Natural killer cell (primary cell): ENCODE measurements around the gene FMNL3. TPM values are rescaled to one million over a fixed set of nuclear protein-coding genes. Genes with fewer than 3 reads are reported as not detected.

Source experiments
- ATAC-seq, 3 donors: fragments of 150-1000 bp in 2 of 3; fragments of 200-7000 bp in 1 of 3; cut with Tn5 transposase; 1 replicate in 1 of 3; 2 replicates in 2 of 3; pipeline ENCODE4 v1.10.0; 2021; ENCODE audit warnings: mild to moderate bottlenecking in 2 of 3, moderate library complexity in 2 of 3
- DNase-seq, 2 donors: peaks; one replicate each; pipeline versions ENCODE4 v3.0.0 to v3.0.0-alpha.2; 2013 to 2021; ENCODE audit warnings: mixed read lengths in 1 of 2
- H3K27ac ChIP-seq: one replicate; pipeline ENCODE4 v1.5.1; 2013; ENCODE audit warnings: mild to moderate bottlenecking, low read length
- H3K27me3 ChIP-seq: one replicate; pipeline ENCODE4 v1.6.1; 2013; ENCODE audit warnings: low read length; ENCODE audit not compliant: control insufficient read depth, insufficient read depth
- H3K36me3 ChIP-seq: one replicate; pipeline ENCODE4 v1.6.1; 2013; ENCODE audit warnings: low read length; ENCODE audit not compliant: control insufficient read depth, insufficient read depth
- H3K4me1 ChIP-seq: one replicate; pipeline ENCODE4 v1.6.1; 2013; ENCODE audit warnings: low read length; ENCODE audit not compliant: control insufficient read depth, insufficient read depth
- H3K4me3 ChIP-seq: one replicate; pipeline ENCODE4 v1.5.1; 2013; ENCODE audit warnings: low read length
- H3K9me3 ChIP-seq: one replicate; pipeline ENCODE4 v1.6.1; 2013; ENCODE audit warnings: low read length; ENCODE audit not compliant: control insufficient read depth, insufficient read depth
- H3K27ac Mint-ChIP-seq, 2 donors: one replicate each; pipeline ENCODE4 v1.8.0; 2022; ENCODE audit warnings: mild to moderate bottlenecking in 2 of 2, mixed read lengths in 2 of 2, moderate library complexity in 1 of 2
- H3K27me3 Mint-ChIP-seq, 2 donors: one replicate each; pipeline ENCODE4 v1.8.0; 2022; ENCODE audit warnings: low read depth in 2 of 2, mixed read lengths in 2 of 2
- H3K36me3 Mint-ChIP-seq: one replicate; pipeline ENCODE4 v1.8.0; 2022; ENCODE audit warnings: mixed read lengths
- H3K4me1 Mint-ChIP-seq, 2 donors: one replicate each; pipeline ENCODE4 v1.8.0; 2022; ENCODE audit warnings: mixed read lengths in 2 of 2
- H3K4me3 Mint-ChIP-seq: one replicate; pipeline ENCODE4 v1.8.0; 2022; ENCODE audit warnings: mild to moderate bottlenecking, moderate library complexity, mixed read lengths
- H3K9me3 Mint-ChIP-seq, 2 donors: one replicate each; pipeline ENCODE4 v1.8.0; 2022; ENCODE audit warnings: mixed read lengths in 2 of 2
- WGBS: methylation state at CpG from one replicate; pipeline ENCODE4 v1.1.7; 2013; ENCODE audit warnings: missing lambda C conversion rate; ENCODE audit not compliant: insufficient coverage; 5-methylcytosine and 5-hydroxymethylcytosine counted together
- intact Hi-C: fragments of 100-400 bp; cut with micrococcal nuclease; formaldehyde crosslinking; loops from one replicate; pipeline ENCODE4 v1.14.2; 2022
- total RNA-seq, 4 donors: library from RNA; stranded (reverse); fragments of 120-200 nt in 1 of 4; gene quantifications; one replicate each; pipeline versions ENCODE4 v1.2.3 to v1.2.4, GENCODE V29; 2013 to 2022
- TF ChIP-seq, protein P1 (sequence below): fragments of 200-600 bp; IDR thresholded peaks from one replicate; pipeline ENCODE4 v1.8.0; 2022; ENCODE audit warnings: antibody characterized with exemption

The FMNL3 gene
- total RNA-seq, 3 donors from 2014 or later (not counting 1 experiment from before 2014, with no cell fraction given), result 54.2 to 82.6 (median 58.7) TPM

DNA sequence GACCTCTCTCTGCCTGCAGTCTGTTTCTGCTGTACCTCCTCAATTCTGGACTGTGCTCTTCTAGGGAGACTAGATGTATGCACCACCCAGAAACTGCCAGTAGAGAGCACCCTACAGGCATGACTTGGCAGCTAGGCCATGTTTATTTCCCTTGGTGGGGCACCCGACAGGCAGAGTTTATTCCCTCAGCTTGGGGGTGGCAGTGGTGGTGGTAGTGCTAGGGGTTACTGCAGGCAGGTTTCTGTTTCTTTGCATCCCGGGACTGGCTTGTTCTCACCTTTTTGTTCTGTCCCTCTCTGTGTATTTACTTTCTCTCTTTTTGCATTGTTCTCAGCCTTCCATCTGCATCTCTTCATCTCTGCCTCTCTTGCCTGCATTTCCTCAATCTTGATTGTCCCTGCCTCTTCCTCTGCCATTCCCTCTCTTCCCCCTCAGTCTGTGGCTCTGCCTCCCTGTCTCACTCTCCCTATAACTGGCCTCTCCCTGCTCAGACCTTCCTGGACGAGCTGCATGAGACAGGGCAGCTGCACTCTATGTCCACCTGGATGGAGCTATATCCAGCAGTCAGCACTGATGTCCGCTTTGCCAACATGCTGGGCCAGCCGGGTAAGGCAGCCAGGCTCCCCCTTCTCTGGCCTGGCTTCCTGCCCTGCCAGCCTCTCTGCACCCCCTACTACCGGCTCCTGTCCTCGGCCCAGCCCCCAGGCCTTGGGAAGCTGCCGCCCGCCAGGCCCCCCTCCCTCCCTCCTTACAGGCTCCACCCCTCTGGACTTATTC lies 70.0 kb downstream of the FMNL3 start:
- H3K9me3 Mint-ChIP-seq, result no peaks in the 10 kb centered on the region
- Histone ChIP-seq H3K9me3 (no peaks in the 10 kb centered on the region), H3K4me3 (no peak overlapping the region), H3K27me3 (no peaks in the 10 kb centered on the region), H3K27ac (no peak overlapping the region), H3K4me1 (peaks cover 25% of the 10 kb centered on the region), H3K36me3 (no peaks in the 10 kb centered on the region)
- DNase-seq (peak; percentile 34 to 76), ATAC-seq (peak; percentile 76 to 98 (median 94))
- H3K27me3 Mint-ChIP-seq, result no peaks in the 10 kb centered on the region
- H3K4me1 Mint-ChIP-seq, result peaks cover 20 to 25% of the 10 kb centered on the region in 2 donors
- H3K27ac Mint-ChIP-seq, result peak overlapping the region in 1 of 2 donors; percentile 29
- WGBS, result 36% methylated on average over 7 of the region's 9 CpGs
- H3K4me3 Mint-ChIP-seq, result no peak overlapping the region
- TF ChIP-seq, protein P1, sequence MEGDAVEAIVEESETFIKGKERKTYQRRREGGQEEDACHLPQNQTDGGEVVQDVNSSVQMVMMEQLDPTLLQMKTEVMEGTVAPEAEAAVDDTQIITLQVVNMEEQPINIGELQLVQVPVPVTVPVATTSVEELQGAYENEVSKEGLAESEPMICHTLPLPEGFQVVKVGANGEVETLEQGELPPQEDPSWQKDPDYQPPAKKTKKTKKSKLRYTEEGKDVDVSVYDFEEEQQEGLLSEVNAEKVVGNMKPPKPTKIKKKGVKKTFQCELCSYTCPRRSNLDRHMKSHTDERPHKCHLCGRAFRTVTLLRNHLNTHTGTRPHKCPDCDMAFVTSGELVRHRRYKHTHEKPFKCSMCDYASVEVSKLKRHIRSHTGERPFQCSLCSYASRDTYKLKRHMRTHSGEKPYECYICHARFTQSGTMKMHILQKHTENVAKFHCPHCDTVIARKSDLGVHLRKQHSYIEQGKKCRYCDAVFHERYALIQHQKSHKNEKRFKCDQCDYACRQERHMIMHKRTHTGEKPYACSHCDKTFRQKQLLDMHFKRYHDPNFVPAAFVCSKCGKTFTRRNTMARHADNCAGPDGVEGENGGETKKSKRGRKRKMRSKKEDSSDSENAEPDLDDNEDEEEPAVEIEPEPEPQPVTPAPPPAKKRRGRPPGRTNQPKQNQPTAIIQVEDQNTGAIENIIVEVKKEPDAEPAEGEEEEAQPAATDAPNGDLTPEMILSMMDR, result peak; percentile 67
- no peaks in the 10 kb centered on the region for H3K36me3 Mint-ChIP-seq
- intact Hi-C loops, result loop anchor here (2.0 kb wide), 2 partner anchors 70 to 202 kb away; partner anchors contain the start of gene FMNL3

DNA sequence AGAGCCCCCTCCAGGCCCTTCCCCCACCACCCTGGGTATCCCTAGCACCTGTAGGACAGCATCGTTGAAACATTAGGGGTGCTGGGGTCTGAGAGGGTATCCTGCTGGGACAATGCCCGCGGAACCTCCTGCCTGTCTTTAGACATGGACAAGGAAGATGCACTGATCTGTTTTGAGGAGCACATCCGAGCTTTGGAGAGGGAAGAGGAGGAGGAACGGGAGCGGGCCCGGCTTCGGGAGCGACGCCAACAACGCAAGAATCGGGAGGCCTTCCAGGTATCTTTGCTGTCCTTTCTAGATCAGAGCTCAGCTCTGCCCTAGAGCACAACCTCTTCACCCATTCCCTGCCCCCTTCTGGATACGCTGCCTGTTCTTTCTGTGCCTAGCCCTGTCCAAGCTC lies 70.6 kb downstream of the FMNL3 start:
- WGBS, result 93% methylated on average over 13 of the region's 13 CpGs
- DNase-seq, result no peak
- H3K4me1 Mint-ChIP-seq, result peaks cover 20 to 25% of the 10 kb centered on the region in 2 donors
- no peaks in the 10 kb centered on the region for H3K9me3 Mint-ChIP-seq
- H3K9me3 ChIP-seq, result no peaks in the 10 kb centered on the region
- no peak for ATAC-seq
- TF ChIP-seq, protein P1, result no peak
- no peak overlapping the region for H3K4me3 Mint-ChIP-seq
- H3K27me3 ChIP-seq, result no peaks in the 10 kb centered on the region
- no peak overlapping the region for H3K4me3 ChIP-seq
- intact Hi-C loops, result loop anchor here (2.0 kb wide), 2 partner anchors 70 to 202 kb away; partner anchors contain the start of gene FMNL3
- peak overlapping the region in 1 of 2 donors; percentile 29 for H3K27ac Mint-ChIP-seq
- H3K27me3 Mint-ChIP-seq, result no peaks in the 10 kb centered on the region
- no peaks in the 10 kb centered on the region for H3K36me3 ChIP-seq
- no peaks in the 10 kb centered on the region for H3K36me3 Mint-ChIP-seq
- H3K27ac ChIP-seq, result no peak overlapping the region
- H3K4me1 ChIP-seq, result peaks cover 25% of the 10 kb centered on the region

- Mint-ChIP-seq H3K4me3 (no peak overlapping the region), H3K36me3 (no peaks in the 10 kb centered on the region), H3K27ac (no peak overlapping the region), H3K27me3 (no peaks in the 10 kb centered on the region), H3K9me3 (no peaks in the 10 kb centered on the region), H3K4me1 (peaks cover 20 to 25% of the 10 kb centered on the region in 2 donors)
- no peak for ATAC-seq
- no peak overlapping the region for H3K27ac ChIP-seq
- TF ChIP-seq, protein P1, result no peak
- no peaks in the 10 kb centered on the region for H3K9me3 ChIP-seq
- H3K27me3 ChIP-seq, result no peaks in the 10 kb centered on the region
- H3K4me1 ChIP-seq, result peaks cover 25% of the 10 kb centered on the region
- intact Hi-C loops, result loop anchor here (2.0 kb wide), 2 partner anchors 71 to 203 kb away; partner anchors contain the start of gene FMNL3
- 90% methylated on average over 4 of the region's 4 CpGs for WGBS
- H3K36me3 ChIP-seq, result no peaks in the 10 kb centered on the region
- no peak overlapping the region for H3K4me3 ChIP-seq
- no peak for DNase-seq
These were observed 71.5 kb downstream of the FMNL3 start for GRCh38 chr12:49635656-49636055.
